Measurements from ENCODE around the gene NCK2.
"Not testable (repeated sequence)": the region's sequence is repeated elsewhere in the genome, so short reads cannot be mapped to it uniquely, and the experiment has no call there.

The NCK2 gene

GRCh38 chr2:105764059-105764458, 19.3 kb downstream of the NCK2 start:
- TF ChIP-seq CTCF (IDR thresholded peaks at IDR 0.05; ENCODE audit: low read depth, low read length): no peak
- no peak for DNase-seq (ENCODE audit: extremely low read depth, low read depth)

DNA sequence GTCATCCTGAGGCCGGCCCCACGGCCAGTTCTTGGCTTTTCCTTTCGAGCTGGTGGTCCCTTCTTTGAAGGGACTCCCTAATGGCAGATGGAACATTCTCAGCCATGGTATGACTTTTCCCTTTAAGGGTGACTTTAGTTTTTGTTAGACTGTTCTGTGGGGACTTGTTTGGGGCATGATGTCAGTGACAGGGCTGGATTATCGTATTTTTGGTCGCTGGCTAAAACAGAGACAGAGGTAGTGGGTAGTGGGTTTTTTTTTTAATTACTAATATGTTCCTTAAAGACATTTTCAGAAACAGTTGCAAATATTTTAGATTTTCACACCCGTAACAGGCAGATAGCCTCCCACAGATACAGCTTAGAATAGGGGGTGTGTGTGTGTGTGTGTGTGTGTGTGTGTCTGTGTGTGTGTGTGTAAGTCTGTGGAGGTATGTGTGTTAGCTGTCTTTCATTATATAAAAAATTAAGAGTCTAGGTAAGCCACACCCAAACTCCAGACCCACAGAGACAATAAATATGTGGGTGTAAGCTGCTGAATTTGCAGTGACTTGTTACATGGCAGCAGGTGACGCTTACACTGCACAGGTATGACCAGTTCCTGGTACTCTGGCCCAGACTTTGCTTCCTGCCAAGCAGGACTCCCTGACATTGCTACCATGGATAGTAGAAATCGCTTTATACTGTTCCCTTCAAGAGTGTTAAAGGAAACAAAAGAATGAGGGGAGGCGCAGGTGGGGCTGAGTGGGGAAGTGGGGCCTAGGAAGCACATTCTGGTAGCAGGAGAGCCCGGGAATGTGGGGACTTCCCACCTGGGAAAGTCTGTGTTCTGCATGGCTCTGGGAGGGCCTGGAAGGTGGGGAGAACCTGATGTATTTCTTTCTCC, 20.9 kb downstream of the NCK2 start:
- no peak for DNase-seq (ENCODE audit: extremely low read depth, low read depth)
- no peak for TF ChIP-seq CTCF (IDR thresholded peaks at IDR 0.05; ENCODE audit: low read depth, low read length)

- DNase-seq (ENCODE audit: extremely low read depth, low read depth): no peak
- TF ChIP-seq CTCF (IDR thresholded peaks at IDR 0.05; ENCODE audit: low read depth, low read length): no peak
Measured at GRCh38 chr2:105766300-105766866, 21.7 kb downstream of the NCK2 start.

DNA sequence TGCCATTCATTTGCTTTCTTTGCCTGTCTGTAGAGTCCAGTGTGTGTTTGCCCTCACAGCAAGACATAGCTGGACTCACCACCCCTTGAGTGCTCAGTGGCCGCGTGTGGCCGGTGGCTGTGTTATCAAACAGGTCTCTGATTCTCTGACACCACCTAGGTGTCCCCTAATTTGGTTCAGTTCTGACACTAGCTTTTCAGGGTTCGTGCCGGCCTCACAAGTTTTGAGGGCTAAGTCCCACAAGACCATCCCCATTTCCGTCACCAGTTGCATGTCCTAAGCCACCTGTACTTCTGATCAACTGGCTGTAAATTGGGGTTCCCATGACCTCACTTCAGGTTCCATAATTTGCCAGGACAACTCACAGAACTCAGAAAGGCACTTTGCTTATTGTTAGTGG, 23.5 kb downstream of the NCK2 start:
- TF ChIP-seq CTCF (IDR thresholded peaks at IDR 0.05; ENCODE audit: low read depth, low read length): no peak
- DNase-seq (ENCODE audit: extremely low read depth, low read depth): no peak

GRCh38 chr2:105768961-105769452, 24.3 kb downstream of the NCK2 start:
- DNase-seq (ENCODE audit: extremely low read depth, low read depth): no peak
- no peak for TF ChIP-seq CTCF (IDR thresholded peaks at IDR 0.05; ENCODE audit: low read depth, low read length)

DNA sequence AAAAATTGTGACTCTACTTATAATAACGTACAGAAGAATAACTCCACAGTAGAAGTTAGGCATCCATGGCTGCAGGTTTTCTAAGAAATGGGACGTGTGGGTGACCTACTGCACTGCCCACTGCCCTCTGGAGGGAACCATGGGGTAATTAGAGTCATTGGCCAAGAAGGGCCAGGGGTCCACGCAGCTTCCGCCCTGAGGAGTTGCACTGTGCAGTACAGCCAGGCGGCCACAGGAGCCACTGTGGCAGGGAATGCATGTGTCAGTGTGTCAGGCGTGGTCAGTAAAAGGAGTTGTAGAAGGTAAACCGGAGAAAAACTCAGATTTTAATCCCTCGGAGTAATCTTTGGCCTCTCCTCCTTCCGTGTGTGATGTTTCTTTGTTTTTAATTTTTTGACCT, 24.8 kb downstream of the NCK2 start:
- DNase-seq (ENCODE audit: extremely low read depth, low read depth): no peak
- no peak for TF ChIP-seq CTCF (IDR thresholded peaks at IDR 0.05; ENCODE audit: low read depth, low read length)

DNA sequence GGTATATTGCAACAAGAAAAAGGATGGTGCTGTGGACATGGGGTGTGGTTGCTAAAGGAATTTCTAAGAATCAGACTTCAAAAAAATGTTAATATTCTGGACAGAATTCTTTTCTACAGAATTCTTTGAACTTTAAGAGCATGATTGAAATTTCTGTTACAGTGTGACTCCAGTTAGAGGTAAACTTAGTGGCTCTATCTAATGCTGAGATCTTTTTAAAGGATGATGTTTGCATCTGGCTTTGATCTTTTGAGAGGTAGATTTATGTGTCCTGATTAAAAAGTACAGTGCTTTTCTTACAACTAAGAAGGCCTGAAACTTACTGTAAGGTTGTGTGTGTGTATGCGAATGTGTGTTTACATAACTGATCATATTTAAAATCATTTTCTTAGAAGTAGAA, 25.4 kb downstream of the NCK2 start:
- DNase-seq (ENCODE audit: extremely low read depth, low read depth): no peak
- no peak for TF ChIP-seq CTCF (IDR thresholded peaks at IDR 0.05; ENCODE audit: low read depth, low read length)

DNA sequence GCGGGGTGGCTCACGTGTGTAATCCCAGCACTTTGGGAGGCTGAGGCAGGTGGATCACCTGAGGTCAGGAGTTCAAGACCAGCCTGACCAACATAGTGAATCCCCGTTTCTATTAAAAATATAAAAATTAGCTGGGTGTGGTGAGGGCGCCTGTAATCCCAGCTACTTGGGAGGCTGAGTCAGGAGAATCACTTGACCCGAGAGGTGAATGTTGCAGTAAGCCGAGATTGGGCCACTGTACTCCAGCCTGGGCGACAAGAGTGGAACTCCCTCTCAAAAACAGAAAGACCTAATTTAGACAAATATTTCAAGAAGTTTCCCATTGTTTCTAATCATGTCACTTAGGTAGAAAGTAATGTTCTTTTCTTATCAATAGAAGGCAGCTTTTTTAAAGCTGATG, 26.6 kb downstream of the NCK2 start:
- not testable (repeated sequence) for DNase-seq (ENCODE audit: extremely low read depth, low read depth)

All from AG09319 (cell line).